ENCODE data around the gene HDAC4.

The HDAC4 gene

DNA sequence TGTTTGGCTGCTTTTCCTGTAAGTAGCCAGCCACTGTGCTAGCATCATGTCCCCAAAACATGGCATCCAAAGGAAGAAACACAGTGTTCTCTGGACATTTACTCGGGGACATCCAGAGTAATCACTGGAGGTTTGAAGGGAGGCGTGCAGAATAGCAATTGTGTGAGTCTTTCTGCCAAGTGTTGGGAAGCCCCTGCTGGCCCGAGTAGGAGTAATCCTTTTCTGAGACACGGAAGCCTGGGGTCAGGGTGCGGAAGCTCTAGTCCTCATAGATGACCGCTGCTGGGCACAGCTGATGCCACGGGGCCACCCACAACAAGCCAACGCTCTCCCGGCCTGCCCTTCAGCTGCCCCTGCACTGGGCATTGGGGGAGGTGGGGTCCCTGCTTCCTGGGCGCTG, 24.8 kb upstream of the HDAC4 start:
- DNase-seq = no peak

DNA sequence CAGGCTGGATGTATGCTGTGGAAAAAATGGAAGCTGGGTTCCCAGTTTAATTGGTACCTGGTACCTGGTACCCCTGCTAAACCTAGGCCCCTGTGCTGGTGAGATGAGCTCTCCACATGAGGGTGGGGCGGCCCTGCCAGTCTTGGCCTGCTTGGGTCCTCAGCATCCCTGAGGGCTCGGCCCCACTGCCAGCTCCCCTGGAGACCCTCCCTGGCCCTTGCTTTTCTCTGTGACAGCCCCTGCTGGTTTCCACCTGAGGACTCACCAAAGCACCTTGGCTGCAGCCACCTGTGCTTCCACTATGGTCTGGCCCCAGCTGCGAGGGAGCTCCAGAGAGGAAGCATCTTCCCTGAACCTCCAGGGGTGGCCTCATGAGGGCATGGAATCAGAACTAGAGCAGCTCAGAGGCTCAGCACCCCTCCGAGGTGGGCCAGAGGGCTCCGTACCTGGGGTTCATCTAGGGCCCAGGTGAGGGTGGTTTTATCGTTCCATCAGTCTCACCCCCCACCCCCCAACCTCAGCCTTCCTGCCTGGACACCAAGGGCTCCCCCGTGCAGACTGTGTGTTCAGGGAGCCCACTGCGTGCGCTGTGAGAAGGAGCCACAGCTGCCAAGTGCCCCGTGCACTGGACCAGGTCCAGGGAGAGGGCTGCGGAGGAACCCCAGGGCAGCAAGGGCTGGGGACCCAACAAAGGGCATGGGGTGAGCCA, 23.7 kb upstream of the HDAC4 start:
- no peak for DNase-seq

DNA sequence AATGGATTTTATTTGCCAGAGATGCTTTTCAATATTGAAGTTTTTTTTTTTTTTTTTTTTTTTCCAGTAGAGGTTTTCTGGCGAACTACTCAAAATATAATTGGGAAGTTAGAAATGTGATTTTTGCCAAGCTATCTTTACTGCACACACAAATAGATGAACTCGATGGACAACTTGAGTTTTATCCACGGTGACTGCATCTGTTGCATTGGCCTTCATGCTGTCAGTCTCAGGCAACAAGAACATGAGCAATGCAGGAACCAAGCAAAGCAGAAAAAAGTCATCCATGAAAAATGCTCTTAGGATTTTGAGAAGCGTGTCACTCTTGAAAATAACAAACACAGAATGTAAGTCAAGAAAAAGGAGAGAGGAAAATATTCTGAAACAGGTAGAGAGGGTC, 22.7 kb upstream of the HDAC4 start:
- DNase-seq = no peak

DNA sequence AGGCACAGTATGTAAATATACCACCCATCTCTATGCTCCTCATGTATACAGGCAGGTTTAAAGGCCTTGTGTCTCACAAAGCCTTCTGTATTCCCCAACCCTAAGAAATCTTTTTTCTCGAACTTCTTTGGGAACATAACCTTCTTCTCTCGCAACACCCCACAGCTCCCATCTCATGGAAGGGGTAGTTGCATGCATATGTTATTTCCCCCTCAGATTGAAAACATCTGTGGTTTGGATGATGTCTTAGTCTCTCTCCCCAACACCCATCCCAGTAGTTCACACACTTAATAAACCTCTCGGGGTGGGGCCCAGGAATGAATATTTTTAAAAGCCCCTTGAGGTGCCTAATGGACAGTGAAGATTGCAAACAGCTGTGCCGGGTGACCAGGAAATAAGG, 21.0 kb upstream of the HDAC4 start:
- no peak for DNase-seq

DNA sequence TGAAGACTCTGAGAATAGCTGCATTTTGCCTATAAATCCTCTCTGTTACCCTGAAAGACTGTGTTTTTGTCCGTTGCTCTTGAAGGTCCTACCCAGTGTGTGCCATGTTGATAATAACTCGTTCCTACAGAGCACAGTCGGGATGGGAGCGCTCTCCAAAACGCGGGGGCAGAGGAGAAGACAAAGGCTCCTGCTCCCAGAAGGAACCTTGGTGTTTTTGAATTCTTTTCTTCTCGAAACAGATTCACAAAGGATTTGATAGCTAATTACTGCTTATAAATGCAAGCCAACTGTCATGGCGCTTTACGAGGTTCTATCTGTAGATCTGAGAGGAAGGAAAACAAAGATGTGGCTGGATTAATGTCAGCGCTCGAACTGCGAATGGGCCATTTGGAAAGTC, 19.3 kb upstream of the HDAC4 start:
- no peak for DNase-seq

DNA sequence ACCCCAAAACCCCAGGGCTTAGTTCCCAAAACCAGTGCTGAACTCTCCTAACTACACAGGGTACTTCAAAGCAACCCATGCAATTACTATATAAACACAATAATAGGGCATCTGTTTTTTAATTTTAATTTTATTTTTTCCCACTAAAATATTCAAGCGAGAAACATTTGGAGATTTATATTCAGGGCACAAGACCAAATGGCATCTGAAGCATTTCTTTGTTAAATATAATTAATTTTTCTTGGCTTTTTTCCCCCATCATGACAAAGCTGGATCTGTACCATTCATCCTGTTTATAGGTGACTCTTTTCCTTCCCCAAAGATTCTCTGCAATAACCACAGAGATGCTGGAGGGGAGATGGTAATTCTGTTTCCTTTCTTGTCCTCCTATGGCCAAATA, 18.1 kb upstream of the HDAC4 start:
- DNase-seq = no peak

DNA sequence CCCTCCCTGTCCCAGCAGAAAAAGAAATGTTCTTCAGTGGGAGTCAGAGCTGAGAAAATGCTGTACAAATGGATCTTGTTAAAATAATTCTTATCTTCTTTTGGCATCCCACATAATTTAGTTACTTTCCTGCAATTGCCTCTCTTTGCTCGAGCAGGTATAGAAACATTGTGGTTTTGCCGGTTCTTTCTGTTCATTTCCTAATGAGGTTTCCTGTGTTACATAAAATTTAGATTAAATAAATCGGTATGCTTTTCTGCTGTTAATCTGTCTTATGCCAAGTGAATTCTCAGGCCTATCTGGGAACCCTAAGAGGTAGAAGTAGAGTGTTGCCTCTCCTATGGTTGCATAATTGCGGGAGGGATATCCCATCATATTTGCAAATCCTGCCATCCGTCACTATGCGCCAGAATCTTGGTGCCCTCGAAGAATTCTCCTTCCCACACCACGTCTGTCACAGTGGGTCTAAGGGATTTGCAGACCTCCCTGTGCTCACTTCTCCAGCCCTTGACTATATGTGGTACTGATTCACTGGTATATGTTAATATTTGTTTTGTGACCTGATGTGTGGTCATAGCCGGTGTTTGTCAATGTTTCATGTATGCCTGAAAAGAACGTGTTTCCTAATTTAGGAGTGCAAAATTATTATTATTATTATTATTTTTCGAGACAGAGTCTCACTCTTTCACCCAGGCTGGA, 12.2 kb upstream of the HDAC4 start:
- no peak for DNase-seq

DNA sequence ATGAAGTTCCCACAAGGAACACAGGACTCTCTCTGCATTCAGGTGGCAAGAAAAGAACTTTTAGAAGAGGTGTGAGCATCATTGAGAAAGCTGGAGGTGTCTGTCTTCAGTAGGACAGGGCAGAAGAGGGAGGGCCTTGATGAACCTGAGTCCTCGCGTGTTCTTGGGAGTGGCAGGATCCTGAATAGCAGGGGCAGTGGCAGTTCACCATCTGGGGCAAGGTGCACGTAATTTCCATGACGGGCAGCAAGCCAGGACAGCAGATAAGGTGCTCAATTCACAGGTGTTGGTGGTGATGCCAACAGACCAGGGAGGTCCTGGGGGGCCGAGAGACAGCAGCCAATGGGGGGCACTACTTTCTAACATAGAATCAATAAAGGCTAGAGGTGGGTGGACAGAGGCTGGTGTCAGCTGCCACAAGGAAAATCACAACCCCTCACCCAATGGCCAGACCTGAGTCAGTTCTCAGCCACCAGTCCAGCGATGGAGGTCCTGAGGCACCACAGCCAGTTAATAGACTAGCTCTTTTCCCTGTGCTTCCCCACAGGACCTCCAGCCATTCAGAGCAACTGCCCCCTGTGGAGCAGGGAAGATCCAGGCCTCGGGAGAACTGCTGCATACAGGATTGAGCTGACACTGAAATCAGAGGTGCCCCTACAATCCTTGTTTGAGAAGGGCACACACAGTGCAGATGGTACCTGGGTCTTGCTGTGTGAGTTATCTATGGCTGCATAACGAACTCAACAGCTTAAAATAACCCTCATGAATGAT, 10.9 kb upstream of the HDAC4 start:
- no peak for DNase-seq

DNA sequence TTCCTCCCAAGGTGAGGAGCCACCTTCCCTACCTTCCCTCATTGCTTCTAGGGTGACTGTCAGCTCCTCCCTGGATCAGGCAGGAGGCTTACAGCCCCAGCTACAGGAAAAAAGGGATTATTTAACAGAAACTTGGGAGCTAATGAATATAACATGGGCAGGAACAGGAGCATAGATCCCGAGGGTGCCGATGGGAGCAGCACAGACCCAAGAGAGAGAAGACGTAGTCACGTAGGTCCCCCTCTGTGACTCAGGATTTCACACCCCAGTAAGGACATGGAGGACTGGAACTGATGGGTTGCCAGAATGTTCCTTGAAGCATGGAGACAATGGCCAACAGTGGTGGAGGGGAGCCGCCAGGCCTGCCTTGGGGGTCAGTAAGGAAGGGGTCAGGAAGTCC, 10.3 kb upstream of the HDAC4 start:
- no peak for DNase-seq

DNA sequence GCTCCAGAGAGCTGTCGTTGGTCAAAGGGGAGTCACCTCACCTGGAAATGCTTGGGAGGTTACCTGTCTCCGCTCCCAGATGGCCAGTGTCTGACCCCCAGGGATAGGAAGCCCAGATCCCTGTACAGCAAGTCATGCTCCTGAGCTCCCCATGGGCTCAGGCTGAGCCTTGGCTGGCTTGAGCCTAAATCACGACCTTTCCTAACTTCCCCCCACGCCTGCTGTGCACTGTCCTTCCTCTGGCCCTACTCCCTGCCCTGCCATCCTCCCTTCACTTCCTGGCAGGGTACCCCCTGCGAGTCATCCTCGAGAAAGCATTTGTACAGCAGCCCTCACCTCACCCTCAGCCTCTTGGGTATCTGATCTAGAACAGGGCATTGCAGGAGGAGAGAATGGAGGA, 9.2 kb upstream of the HDAC4 start:
- no peak for DNase-seq

DNA sequence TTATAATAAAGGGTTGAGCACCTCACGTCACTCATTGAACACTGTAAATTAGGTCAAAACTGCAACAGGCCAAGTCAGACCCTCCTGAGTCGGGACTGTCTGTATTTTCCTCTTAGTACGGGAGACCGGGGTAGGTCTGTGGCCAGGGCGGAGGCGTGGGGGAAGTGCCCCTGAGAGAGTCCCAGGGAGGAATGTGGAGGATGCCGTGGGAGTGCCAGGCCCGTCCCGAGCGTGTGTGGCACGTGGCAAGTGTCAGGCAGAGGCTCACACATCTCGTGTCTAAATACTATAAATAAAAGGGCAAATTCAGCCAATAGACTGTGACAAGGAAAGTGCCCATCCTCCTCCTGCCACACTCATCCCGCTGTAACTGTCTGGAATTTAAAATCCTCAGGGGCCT, 6.3 kb upstream of the HDAC4 start:
- DNase-seq = no peak

DNA sequence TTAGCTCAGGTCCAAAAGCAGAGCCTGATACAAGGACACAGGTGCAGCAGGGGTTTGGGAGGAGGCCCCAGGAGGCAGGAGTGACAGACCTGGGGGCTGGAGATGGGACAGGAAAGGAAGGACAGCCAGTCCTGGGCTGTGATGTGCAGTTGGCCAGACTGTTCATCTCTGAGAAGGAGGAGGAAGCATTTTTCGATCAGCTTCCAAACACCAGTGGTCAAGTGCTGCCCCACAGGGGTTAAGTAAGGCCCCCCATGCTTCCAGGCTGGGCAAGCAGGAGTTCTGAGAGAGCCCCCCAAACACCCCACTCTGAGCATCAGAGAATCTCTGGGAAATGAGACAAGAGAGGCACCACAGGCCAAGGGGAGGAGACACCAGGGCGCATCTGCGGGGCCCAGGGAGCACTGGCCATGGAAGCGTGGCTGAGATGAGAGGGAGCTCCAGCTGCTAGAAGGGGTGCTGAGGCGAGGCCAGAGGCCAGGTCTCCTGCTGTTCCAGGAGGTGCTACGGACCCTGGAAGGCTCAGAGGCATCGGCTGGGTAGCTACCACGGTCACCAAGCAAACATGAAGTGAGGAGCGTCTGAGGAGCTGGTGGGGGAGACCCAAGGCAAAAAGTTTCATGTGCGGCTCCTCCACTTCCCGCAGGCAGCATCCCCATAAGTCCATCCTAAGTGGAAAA, 5.6 kb upstream of the HDAC4 start:
- DNase-seq = no peak

DNA sequence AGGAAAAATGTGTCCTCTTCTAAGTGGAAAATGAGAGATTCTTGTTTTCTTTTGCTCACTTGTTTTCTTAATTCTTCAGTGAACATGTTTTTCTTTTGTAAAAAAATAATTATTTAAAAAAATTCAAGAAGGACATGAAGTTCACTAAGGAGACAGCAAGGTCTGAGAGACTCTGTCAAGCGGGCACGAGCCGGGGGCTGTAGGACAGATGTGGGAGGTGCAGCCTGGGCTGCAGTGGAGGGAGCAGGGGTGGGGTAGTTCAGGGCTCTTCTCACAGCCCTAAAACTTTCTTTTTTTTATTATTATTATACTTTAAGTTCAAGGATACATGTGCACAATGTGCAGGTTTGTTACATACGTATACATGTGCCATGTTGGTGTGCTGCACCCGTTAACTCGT, 4.3 kb upstream of the HDAC4 start:
- DNase-seq = no peak

DNA sequence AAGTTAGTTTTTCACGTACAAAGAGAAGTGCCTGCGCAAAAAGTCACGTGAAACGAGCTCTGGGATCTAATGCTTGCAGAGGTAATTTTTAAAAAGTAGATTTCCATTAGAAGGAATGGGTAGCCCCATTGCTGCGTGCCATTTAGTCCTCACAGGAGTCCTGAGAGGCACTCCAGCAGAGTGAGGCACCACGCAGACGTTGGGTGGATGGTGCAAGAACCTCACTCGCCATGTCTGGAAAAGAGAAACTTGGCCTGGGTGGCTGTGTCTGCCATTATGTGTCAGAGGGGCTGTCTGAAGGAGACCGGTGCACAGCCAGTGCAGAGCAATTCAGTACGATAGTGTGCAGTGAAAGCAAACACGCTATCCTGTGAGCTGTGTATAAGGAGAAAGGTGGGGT, 1.8 kb upstream of the HDAC4 start:
- DNase-seq = no peak

DNA sequence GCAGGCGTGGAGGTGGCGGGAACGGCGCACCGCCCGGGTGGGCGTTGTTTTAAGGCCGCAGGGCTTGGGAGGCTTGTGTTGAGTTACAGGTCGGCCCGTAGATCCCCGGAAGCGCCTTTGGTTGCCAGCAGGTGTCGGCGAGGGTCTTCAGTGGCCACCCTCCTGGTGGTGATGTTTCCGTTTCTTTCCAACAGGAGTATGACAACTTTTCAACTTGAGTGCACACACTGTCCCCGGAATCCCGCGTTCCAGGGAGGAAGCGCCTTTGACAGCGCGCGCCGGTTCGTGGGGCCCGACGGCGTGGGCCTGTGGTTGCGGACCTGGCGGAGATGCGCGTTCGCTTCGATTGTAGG, 1.0 kb upstream of the HDAC4 start:
- DNase-seq = no peak

DNA sequence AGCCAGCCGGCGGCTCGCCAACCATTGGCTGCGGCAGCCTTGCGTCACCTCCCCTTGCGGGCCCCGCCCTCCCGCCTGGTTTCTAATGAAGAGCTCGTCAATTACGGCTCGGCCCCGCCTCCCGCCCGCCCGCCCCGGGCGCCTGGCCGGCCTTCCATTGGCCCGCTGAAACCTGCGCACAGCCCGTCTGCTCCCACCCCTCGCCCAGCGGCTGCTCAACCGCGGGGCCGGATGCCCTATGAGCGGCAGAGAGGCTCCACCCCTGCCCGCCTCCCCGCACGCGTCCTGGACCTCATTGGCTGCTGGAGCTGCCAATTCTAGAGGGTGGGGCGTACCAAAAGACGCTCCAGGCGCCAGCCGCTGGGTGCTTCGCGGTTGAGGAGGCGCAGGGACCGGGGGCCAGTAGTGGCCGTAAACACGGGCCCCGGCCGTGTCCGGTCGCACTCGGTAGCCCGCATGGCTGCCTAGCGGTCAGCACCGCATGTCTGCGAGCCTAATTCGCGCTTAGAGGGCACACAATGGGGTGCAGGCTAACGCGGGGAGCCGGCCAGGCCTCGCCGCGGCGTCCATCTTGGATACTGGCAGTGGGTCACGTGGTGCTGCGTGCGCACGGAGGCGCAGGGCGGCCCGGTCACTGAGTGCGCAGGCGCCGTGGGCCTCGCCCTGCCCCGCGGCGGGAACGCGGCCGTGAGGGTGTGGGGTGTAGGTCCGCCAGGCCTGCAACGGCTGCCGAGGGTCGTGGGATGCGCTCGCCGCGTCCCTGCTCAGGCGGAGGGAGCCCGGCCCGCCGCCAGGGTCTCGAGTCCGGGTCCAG, 454 bp upstream of the HDAC4 start:
- DNase-seq = peak; percentile 95

DNA sequence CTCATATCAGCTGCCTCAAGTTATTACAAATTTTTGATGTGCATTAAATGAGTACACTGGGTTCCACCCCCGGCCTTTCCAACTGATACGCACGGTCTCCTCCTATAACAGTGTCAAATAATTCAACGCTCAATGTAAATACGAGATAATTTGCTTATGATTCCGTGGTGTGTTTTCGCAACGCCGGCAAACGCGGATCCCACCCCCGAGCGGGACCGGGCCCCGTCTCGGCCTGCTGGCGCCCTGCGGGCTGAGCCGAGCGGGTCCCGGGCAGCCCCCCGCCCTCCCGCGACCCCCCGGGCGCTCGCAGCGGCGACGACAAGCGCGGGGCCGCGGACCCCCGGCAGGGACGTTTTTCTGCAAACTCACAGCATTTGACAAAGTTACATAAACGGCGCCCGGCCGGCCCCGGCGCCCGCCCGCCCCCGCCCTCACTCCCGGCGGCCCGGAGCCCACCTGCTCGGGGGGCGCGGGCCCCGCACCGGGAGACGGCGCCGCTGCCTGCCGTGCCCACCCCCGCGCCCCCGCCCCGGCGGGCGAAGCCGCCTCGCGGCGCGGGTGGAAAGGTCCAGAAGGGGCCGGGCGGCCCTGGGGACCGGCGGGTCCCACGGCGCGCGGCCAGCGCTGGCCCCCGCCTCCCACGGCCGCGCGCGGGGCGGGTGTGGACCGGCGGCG, 762 bp downstream of the HDAC4 start:
- DNase-seq = peak; percentile 7

DNA sequence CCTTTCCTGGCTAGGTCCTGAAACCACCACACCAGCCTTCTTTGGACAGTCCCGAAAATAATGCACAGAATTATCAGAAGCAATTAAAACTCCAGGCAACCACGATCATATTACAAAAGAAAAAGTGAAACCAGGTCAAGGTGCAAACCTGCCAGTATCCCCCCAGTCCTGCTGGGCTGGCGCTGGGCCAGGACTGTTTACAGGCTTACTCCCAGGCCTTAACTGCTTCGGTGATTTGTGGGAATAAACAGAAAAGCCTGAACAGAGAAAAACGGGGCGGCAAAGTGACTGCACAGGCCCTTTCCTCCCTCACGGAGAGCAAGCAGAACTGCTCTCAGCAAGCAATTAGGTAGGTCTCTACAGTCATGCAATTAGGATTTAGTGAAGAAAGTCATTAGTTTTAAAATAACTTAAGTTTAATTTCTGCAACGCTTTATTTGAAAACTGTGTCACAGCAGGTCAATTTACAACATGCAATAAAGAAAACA, 1.3 kb downstream of the HDAC4 start:
- DNase-seq = no peak

DNA sequence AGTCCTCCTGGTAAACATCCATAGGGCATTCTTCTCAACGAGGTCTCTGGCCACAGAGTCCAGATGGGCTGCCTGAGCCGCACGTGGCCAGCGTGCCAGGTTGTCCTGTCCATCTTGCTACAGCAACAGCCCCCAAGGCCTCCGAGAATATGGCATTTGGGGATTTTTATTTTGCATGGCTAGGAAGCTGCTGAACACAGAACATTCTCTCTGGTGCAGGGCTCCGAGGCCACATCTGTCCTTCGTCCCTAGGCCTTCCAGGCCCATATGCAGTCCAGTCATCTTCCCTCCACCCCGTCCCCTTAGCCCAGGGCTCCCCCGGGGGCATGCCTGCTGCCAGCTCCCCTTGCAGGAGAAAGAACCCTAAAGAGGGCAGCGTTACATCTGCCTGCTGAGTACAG, 2.3 kb downstream of the HDAC4 start:
- no peak for DNase-seq

DNA sequence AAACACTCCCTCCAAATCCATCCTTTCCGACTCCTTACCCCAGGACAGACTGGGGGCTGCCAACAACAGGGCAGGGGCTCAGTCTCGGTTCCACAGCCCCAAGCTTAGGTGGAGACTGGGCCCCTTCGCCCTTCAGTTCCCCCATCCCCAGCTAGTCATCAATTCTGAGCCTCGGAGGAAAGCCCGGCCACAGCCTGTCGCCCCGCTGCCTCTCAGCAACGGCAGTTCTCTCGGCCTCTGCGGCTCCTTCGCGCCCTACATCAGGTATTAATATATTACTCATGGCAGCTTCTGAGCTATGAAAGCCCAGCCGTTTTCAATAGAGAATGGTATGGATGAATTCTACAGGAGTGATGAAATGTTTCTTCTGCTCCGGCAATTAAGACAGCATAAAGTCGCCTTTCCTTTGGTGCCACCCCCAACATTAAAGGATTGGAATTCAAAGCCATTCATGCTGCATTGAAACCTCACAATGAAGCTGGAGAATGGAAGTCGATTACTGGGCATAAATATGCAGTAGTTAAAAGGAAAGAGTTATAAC, 2.8 kb downstream of the HDAC4 start:
- DNase-seq = no peak

DNA sequence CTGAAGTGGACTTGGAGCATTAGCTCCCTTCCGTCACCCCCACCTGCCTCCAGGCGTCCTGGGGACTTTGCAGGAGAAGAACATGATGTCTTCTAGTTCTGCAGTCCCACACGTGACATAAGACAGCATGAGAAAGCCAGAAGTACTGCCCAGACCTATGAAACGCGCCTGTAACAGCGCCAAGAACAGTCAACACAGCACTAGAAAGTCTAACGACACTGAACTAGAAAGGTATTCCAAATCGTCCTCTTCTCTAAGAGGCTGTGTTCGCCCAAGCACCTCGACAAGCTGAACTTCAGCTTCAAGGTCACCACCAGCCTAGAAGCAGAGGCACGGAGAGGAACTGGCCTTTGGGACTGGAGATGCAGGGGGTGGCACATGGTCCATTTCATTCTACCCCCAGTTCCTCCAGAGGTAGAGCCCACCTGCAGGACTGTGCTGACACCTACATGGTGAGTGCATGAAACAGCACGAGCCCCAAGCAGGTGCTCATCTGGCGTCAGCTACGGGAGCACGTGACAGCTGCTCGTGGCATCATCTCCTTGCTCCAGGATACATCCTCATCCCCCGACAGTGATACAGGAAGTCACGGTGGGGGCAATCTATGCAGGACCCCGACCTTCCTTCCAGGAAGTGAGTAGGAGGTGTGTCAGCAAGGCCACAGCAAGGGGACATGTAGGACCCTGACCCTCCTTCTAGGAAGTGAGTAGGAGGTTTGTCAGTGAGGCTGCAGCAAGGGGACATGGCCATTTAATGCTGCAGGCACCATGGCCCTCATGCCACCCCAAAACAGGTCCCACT, 3.7 kb downstream of the HDAC4 start:
- no peak for DNase-seq
